ENCODE results near the gene TBXAS1.

DNA sequence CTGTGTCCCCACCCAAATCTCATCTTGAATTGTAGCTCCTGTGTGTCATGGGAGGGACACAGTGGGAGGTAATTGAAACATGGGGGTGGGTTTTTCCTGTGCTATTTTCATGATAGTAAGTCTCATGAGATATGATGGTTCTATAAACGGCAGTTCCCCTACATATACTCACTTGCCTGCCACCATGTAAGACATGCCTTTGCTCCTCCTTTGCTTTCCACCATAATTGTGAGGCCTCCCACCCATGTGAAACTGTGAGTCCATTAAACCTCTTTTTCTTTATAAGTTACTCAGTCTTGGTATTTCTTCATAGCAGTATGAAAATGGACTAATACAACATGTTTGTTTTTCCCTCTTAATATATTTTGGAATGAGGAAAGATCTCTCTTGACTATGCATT, 24.5 kb upstream of the TBXAS1 start:
- no peak for TF ChIP-seq CTCF (IDR thresholded peaks at IDR 0.05; ENCODE audit: control extremely low read depth in 1 of 3, insufficient read depth in 1 of 3, low read depth in 1 of 3, low read length in 3 of 3)
- TF ChIP-seq EZH2 (IDR thresholded peaks at IDR 0.05; ENCODE audit: low read depth, low read length, severe bottlenecking) = no peak
- TF ChIP-seq, protein P1, sequence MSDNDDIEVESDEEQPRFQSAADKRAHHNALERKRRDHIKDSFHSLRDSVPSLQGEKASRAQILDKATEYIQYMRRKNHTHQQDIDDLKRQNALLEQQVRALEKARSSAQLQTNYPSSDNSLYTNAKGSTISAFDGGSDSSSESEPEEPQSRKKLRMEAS (IDR thresholded peaks at IDR 0.05) = no peak
- TF ChIP-seq BRCA1 (IDR thresholded peaks at IDR 0.05; ENCODE audit: low read depth, low read length) = no peak
- no peak for TF ChIP-seq KDM5A (IDR thresholded peaks at IDR 0.05; ENCODE audit: low read length)
- no peak for TF ChIP-seq SAP30 (IDR thresholded peaks at IDR 0.05; ENCODE audit: insufficient read depth, insufficient replicate concordance, low read length)
- TF ChIP-seq NRF1 (IDR thresholded peaks at IDR 0.05; ENCODE audit: low read depth, low read length) = no peak
- TF ChIP-seq SP2 (IDR thresholded peaks at IDR 0.05; ENCODE audit: low read length) = no peak
- TF ChIP-seq KDM1A (IDR thresholded peaks at IDR 0.05; ENCODE audit: borderline replicate concordance, low read length) = no peak
- TF ChIP-seq POLR2A (IDR thresholded peaks at IDR 0.05; ENCODE audit: control extremely low read depth in 1 of 2, low read depth in 2 of 2, low read length in 2 of 2) = no peak
- TF ChIP-seq, protein P2, sequence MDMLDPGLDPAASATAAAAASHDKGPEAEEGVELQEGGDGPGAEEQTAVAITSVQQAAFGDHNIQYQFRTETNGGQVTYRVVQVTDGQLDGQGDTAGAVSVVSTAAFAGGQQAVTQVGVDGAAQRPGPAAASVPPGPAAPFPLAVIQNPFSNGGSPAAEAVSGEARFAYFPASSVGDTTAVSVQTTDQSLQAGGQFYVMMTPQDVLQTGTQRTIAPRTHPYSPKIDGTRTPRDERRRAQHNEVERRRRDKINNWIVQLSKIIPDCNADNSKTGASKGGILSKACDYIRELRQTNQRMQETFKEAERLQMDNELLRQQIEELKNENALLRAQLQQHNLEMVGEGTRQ (IDR thresholded peaks at IDR 0.05; ENCODE audit: low read length) = no peak
- TF ChIP-seq CBX8 (IDR thresholded peaks at IDR 0.05; ENCODE audit: borderline replicate concordance, low read depth, low read length) = no peak
- TF ChIP-seq YY1 (IDR thresholded peaks at IDR 0.05; ENCODE audit: low read depth, low read length) = no peak

Measured in H1 (cell line).